ENCODE measurements around the gene PARP1.

DNA sequence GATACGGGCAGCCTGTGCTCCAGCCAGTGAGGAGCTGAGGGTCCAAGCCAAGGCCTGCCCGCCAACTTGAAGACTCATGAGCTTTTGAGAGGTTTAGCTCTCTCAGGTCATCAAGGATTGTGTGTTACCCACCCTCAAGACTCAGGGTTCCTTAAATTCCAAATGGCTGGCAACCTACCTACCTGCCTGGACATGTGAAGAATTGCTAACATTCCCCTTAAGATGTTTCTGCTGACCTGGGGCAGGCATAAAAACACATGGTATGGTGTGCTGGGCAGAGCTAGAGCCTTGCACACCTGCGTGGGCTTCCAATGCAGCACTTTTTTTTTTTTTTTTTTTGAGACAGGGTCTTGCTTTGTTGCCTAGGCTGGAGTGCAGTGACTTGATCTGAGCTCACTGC lies 17.2 kb downstream of the PARP1 start:
- TF ChIP-seq, protein P1, sequence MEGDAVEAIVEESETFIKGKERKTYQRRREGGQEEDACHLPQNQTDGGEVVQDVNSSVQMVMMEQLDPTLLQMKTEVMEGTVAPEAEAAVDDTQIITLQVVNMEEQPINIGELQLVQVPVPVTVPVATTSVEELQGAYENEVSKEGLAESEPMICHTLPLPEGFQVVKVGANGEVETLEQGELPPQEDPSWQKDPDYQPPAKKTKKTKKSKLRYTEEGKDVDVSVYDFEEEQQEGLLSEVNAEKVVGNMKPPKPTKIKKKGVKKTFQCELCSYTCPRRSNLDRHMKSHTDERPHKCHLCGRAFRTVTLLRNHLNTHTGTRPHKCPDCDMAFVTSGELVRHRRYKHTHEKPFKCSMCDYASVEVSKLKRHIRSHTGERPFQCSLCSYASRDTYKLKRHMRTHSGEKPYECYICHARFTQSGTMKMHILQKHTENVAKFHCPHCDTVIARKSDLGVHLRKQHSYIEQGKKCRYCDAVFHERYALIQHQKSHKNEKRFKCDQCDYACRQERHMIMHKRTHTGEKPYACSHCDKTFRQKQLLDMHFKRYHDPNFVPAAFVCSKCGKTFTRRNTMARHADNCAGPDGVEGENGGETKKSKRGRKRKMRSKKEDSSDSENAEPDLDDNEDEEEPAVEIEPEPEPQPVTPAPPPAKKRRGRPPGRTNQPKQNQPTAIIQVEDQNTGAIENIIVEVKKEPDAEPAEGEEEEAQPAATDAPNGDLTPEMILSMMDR (IDR thresholded peaks at IDR 0.05): no peak
- TF ChIP-seq POLR2AphosphoS5 (IDR thresholded peaks at IDR 0.05; ENCODE audit: low read depth, low read length) (no peak), SIN3A (IDR thresholded peaks at IDR 0.05; ENCODE audit: borderline replicate concordance, insufficient read depth, low read depth, low read length) (no peak)
